GM21515 (cell line): ENCODE data around the gene SAXO1.
"Not testable (repeated sequence)": the region's sequence is repeated elsewhere in the genome, so short reads cannot be mapped to it uniquely, and the experiment has no call there.

ENCODE experiments used
- ATAC-seq: cut with Tn5 transposase; IDR thresholded peaks from one replicate; pipeline ENCODE4 v1.9.1; 2021; ENCODE audit not compliant: unreplicated experiment

Gene SAXO1

GRCh38 chr9:18999173-18999785, 33.7 kb downstream of the SAXO1 start:
- no peak for ATAC-seq

DNA sequence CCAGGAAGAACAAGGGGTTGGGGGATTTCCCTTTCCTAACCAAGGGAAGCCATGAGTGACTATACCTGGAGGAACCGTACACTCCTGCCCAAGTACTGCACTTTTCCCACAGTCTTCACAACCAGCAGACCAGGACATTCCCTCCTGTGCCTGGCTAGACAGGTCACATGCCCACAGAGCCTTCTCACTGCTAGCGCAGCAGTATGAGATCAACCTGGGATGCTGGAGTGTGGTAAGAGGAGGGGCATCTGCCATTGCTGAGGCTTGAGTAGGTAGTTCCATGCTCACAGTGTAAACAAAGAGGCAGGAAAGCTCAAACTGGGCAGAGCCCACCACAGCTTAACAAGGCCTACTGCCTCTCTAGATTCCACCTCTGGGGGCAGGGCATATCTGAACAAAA, 35.9 kb downstream of the SAXO1 start:
- ATAC-seq: no peak

DNA sequence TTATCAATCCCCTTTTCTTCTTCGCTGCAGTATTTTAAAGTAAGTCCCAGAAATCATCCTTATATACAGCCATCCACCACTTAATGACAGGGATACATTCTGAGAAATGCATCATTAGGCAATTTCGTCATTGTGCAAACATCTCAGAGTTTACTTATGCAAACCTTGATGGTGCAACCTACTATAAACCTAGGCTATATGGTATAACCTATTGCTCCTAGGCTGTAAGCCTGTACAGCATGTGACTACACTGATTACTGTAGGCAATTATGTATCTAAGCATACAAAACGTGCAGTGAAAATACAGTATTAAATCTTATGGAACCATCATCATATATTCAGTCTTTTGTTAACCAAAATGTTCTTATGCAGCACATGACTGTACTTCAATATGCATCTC, 36.8 kb downstream of the SAXO1 start:
- ATAC-seq: no peak

- no peak for ATAC-seq
Measured at GRCh38 chr9:18994263-18994916, 38.6 kb downstream of the SAXO1 start.

DNA sequence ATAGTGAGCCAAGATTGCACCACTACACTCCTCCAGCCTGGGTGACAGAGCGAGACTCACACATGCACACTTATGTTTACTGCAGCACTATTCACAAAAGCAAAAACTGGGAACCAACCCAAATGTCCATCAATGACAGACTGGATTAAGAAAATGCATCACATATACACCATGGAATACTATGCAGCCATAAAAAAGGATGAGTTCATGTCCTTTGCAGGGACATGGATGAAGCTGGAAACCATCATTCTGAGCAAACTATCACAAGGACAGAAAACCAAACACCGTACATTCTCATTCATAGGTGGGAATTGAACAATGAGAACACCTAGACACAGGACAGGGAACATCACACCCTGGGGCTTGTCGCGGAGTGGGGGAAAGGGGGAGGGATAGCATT, 41.8 kb downstream of the SAXO1 start:
- ATAC-seq: not testable (repeated sequence)

- no peak for ATAC-seq
Measured at GRCh38 chr9:18990494-18990893, 42.5 kb downstream of the SAXO1 start.

DNA sequence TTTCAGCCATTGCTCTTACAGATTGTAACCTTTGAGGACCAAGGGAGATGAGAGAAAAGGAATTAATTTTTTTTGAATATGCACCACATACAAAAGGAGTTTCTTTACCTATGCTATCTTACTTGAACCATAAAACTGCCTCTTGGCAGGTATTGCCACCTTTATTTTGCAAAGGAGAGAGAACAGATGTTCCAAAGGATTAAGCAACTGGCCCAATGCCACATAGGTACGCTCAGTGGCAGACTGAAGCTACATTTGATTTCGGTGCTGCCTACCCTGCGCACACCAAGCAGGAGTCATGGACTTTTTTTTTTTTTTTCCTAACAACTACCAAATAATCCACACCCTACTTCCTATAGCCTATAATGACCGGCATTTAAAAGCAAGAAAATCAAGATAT, 43.1 kb downstream of the SAXO1 start:
- ATAC-seq: no peak

DNA sequence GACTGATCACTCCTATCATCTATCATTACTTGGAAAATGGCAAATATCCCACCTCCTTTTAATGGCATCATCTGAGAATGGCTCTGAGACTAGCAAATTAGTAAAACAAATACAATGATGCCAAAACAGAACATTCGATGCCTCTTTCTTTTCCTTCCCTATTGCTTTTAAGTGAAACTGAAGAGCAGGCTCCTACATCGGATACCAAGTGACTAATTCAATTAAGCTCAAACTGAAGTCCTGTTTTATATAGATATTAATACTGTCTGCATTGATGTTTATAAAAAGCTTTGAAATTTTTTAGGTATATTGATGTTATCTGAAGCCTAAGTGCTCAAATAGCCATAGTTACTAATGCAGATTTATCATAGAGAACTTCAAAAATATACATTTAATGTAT, 43.9 kb downstream of the SAXO1 start:
- ATAC-seq: no peak

GRCh38 chr9:18988003-18988402, 45.0 kb downstream of the SAXO1 start:
- ATAC-seq: no peak

DNA sequence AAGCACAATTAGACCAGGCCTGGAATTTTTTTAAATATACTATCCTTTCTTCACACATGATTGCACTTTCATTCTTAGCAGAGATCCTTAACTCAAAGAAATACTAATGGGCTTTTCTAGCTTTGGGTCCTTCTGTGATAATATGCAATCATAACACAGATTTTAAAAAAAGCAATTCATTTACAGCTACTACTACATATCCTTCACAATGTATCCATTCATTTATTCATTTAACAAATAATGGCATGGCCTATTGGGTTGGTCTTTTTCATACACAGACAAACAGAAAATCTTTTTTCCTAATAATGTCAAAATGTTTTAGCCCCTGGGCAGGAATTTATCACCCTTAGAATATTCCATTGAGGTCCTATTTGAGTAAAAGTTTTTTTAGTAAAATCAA, 47.0 kb downstream of the SAXO1 start:
- ATAC-seq: no peak

DNA sequence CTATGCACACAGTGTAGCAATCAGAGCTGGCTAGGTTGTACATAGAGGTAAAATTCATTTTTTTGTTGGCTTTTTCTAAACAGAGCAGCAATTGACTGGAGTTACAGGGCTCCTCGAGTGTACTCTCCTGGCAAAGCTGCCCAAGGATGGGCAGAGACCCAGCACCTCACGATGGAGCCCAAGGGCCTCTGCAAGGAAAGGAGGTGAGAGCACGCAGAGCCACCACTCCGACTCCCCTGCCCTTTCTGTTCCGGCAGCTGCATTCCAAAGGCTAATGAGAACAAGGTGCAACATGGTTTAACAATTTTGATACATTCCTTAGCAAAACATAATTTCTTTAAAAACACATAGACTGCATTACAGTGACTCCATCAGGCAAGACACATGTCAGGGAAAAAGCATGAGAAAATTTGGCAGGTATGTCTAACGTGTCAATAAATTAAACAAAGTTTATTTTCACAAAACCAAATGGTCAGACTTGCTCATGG, 47.5 kb downstream of the SAXO1 start:
- ATAC-seq: no peak

DNA sequence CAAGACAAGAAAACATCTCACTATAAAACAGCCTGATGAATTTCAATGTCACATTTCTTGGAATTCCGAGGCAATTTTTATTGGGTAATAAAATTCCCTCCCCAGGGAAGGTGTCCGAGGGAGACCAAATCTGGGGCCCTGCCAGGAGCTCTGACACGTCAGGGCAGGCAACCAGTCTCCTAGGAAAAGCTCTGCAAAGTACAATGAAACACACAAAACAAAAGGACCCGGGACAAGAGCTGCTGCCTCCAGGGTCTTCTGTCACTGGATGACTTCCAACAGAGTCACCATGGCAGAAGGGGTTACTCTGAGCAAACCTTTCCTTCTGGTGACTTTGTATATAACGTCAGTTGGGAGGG, 50.8 kb downstream of the SAXO1 start:
- no peak for ATAC-seq

GRCh38 chr9:18981476-18982261, 51.3 kb downstream of the SAXO1 start:
- no peak for ATAC-seq

- ATAC-seq: no peak
Measured at GRCh38 chr9:18980189-18980588, 52.8 kb downstream of the SAXO1 start.

GRCh38 chr9:18979367-18979766, 53.6 kb downstream of the SAXO1 start:
- no peak for ATAC-seq

- no peak for ATAC-seq
Measured at GRCh38 chr9:18978188-18978587, 54.8 kb downstream of the SAXO1 start.

DNA sequence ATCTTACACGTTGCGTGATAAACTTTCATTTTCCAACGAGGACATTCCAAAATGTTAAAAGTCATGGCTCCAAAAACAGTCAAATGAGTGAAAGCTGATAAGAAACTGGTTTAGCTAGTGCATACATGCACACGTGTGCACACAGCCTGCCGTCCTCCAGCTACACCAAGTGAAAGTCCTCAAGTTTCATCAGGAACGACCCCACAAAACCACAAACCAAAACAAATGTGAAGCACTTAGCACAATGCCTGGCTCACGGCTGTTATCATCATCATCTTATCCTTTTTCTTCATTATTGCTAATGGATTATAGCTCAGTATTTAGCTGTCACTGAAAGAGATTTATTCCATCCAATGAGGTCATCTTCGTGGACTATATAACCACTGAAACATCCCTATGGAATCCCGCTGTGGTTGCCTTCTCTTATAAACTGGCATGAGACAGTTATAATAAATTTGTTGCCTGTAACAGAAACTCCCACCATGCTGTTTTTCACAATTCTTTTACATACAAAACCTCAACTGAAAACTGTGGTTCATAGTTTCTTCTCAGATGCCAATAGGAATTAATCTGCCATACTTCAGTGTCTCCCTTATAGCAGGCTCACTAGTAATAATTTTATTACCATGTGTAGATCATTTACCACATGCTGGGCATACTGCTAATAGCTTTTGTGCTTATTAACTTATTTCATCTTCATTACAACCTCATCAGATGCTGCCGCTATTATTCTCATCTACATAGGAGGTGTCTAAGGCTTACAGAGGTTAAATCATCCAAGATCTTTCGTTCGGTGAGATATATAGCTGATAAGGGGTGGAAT, 56.1 kb downstream of the SAXO1 start:
- no peak for ATAC-seq

GRCh38 chr9:18976221-18976708, 56.7 kb downstream of the SAXO1 start:
- no peak for ATAC-seq

DNA sequence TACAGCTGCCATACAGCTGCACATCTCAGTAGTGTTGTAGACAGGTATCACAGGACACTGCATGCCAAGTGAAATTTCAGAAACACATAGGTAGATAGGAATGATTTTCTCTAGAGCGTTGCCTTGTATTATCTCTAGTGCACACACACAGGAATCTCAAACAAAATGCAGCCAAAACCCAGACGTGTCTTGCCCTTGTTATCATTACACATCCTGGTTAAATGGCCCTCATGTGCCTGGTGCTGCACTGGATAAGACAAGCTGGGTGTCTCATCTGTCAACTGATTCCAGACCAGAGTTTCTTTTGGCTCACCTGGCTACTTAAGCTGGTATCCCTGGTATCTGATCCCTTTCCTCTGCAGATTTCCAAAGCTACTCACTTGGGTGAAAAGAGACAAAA, 59.7 kb downstream of the SAXO1 start:
- ATAC-seq: no peak

GRCh38 chr9:18972675-18973074, 60.3 kb downstream of the SAXO1 start:
- no peak for ATAC-seq

DNA sequence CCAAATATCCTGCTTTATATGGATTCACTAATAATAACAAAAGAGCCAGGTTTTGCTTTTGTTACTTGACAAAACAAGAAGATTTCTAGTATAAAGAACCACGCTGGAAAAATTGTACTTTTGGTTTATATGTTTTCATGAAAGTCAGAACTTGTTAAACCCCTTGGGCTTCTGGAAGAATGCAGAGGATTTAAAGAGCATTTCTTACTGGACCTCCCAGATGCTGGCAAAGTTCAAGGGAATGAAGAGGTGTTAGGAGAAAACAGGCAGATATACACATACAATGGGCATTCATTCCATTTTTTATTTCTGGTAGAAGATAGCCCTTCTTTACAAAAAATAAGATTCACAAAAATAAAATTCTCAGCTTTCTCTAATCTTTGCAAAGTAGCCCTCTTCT, 61.1 kb downstream of the SAXO1 start:
- ATAC-seq: no peak
